Rectal smooth muscle tissue (tissue), 1 donor: ENCODE results near the gene UVRAG.

Experiments used
- H3K27ac ChIP-seq: one replicate; pipeline ENCODE4 v1.7.0; 2013; ENCODE audit warnings: low read depth, low read length, inconsistent platforms
- H3K27me3 ChIP-seq: one replicate; pipeline ENCODE4 v1.7.0; 2013; ENCODE audit warnings: low read length; ENCODE audit not compliant: control insufficient read depth, insufficient read depth
- H3K36me3 ChIP-seq: one replicate; pipeline ENCODE4 v1.7.0; 2013; ENCODE audit warnings: low read length; ENCODE audit not compliant: control insufficient read depth, insufficient read depth
- H3K4me1 ChIP-seq: one replicate; pipeline ENCODE4 v1.7.0; 2013; ENCODE audit warnings: low read length; ENCODE audit not compliant: control insufficient read depth, insufficient read depth
- H3K4me3 ChIP-seq: one replicate; pipeline ENCODE4 v1.7.0; 2013; ENCODE audit warnings: low read length
- H3K9ac ChIP-seq: one replicate; pipeline ENCODE4 v1.7.0; 2013; ENCODE audit warnings: low read length

The UVRAG gene

DNA sequence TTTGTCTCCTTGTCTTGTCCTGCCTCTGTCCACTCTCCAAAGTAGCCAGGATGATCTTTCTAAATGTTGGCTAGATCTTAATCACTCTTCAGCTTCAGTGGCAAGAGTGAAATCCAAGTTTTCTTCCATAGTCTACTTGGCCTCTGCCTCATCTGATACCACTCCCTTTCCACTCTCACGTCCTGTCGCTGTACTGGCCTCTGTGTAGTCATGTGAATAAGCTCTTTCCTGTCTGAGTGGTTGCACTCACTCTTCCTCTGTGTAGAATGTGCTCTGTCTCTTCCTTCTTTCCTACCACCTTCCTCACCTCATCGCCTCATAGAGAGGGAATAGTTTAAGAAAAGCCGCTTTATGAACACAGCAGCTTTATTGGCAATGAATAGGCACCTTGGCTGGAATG, 304.8 kb downstream of the UVRAG start:
- Histone ChIP-seq H3K36me3 (no peaks in the 10 kb centered on the region), H3K4me3 (no peak overlapping the region), H3K9ac (no peak overlapping the region), H3K4me1 (peaks cover 9% of the 10 kb centered on the region), H3K27ac (no peak overlapping the region), H3K27me3 (no peaks in the 10 kb centered on the region)

DNA sequence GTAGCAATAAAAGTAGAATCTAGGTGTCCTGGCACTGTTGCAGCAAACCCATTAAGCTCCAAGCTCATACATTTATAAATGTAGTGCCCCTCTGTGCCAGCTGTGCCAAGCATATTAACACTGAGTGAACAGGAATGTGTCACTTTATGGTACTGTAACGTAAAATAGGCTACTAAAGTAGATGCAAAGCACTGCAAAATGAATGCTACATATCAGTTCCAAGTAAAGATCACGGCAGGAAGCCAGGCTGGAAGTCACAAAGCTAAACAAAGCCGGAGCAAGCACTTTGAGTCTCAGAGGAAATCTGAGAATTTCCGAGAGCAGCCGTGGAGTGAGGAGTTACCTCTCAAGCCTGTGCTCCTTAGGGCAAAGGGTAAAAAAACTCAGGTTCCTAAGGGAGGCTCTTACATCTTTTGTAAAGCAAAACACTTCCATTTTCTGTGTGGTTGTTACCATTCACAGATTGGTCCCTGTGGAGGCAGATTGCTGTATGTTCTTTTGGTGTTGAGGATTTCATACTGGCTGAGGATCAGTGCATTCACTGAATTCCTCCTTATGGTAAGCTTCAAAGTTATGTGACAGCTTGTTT, 305.6 kb downstream of the UVRAG start:
- peaks cover 9% of the 10 kb centered on the region for H3K4me1 ChIP-seq
- peak overlapping the region; percentile 34 for H3K4me3 ChIP-seq
- H3K27ac ChIP-seq: no peak overlapping the region
- H3K9ac ChIP-seq: no peak overlapping the region
- H3K27me3 ChIP-seq: no peaks in the 10 kb centered on the region
- no peaks in the 10 kb centered on the region for H3K36me3 ChIP-seq

DNA sequence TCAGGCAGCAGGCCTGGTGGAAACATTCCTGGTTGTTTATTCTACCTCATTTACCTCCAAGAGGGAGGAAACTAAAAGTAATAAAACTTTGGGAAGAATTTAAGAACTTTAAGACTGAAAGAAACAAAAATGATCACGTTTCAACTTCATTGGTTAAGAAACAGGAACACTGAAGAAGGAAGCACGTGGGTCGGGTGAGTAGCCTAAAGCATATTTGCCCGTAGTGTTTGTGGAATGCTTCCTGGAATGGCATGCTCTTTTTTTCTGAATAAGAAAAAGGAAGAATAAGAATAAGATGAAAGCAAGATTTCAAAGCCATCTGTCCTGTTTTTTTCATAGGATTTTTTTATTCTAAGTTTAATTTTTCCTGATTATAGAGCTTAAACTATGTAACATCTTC, 308.2 kb downstream of the UVRAG start:
- no peak overlapping the region for H3K27ac ChIP-seq

DNA sequence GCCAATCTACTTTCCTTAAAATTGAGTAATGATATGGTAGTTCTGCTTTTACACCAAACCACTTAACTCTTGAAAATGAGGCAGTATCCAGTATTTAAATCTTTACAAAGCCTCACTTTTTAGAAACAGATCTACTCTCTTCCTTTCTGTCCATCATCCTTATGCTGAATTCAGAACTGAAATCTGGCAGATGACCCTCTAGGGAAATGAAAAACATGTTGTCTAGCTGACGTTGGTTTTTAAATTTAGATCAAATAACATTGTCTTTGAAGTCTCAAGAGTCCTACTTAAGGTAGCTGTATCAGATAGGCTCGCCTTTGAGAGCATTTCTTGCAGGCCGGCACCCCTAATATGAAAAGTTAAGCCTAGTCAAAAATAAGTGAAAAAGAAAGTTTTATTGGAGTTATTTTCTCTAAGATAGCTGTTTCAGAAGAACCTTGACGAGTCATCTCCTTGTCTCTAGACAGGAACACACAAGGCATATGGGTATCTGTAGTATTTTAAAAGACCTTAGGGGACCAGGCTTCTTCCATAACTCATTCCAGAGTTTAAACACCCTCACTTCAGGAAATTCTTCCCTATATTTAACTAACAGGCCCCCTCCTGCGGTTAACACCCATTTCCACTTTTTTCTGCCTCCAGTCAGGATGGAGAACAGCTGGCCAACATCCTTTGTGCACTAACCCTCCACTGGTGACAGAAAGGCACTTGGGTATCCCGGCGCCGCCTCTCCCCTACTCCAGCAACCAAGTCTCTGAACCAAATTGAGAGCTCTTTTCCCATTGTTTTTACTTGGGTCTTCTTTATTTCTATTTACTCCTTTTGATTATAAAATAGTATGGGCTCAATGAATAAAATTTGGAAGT, 310.1 kb downstream of the UVRAG start:
- no peak overlapping the region for H3K9ac ChIP-seq
- peaks cover 9% of the 10 kb centered on the region for H3K4me1 ChIP-seq
- H3K4me3 ChIP-seq: no peak overlapping the region
- H3K27ac ChIP-seq: no peak overlapping the region
- H3K27me3 ChIP-seq: no peaks in the 10 kb centered on the region
- H3K36me3 ChIP-seq: no peaks in the 10 kb centered on the region

More for the DNA sequence above, 308.2 kb downstream of the UVRAG start:
- H3K4me1 ChIP-seq: peaks cover 9% of the 10 kb centered on the region
- no peak overlapping the region for H3K4me3 ChIP-seq
- no peak overlapping the region for H3K9ac ChIP-seq
- no peaks in the 10 kb centered on the region for H3K27me3 ChIP-seq
- H3K36me3 ChIP-seq: no peaks in the 10 kb centered on the region

DNA sequence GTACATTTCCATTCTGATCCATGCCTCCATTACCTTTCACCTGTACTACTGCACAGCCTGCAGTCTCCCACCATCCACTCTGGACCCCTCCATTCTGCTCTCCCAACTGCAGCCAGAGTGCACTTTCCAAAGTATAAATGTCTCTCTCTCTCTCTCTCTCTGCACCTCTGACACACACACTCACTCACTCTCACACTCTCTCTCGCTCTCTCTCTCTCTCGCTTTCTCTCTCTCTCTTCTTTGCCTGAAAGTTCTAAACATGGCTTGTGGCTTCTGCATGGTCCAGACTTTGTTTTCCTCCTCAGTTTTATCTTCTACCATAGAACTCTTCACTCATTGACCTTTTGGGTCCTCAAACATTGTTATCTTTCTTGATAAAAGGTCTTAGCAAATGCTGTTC, 314.7 kb downstream of the UVRAG start:
- H3K4me1 ChIP-seq: peaks cover 6% of the 10 kb centered on the region
- H3K4me3 ChIP-seq: no peak overlapping the region
- no peaks in the 10 kb centered on the region for H3K36me3 ChIP-seq
- no peaks in the 10 kb centered on the region for H3K27me3 ChIP-seq
- H3K27ac ChIP-seq: no peak overlapping the region
- H3K9ac ChIP-seq: no peak overlapping the region

DNA sequence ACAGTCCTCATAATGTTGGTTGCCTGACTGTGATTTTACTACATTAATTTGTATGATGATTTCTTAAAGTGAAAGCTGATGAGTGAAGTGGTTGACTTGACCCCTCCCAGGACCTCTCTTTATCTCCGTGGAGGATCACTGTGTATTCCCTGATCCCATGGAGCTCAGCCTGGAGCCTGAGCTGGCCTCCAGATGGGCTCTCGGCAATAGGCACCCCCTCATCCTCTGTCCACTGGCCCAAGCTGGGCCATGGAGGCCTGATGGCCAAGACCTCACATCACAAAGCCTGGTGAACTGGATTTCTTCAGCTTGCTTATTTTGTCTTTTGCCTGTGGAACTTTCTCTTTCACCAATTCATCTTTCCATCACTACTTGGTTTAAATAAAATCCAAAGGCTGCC, 316.1 kb downstream of the UVRAG start:
- H3K9ac ChIP-seq: no peak overlapping the region
- no peaks in the 10 kb centered on the region for H3K27me3 ChIP-seq
- peaks cover 6% of the 10 kb centered on the region for H3K4me1 ChIP-seq
- no peaks in the 10 kb centered on the region for H3K36me3 ChIP-seq
- no peak overlapping the region for H3K27ac ChIP-seq
- no peak overlapping the region for H3K4me3 ChIP-seq

DNA sequence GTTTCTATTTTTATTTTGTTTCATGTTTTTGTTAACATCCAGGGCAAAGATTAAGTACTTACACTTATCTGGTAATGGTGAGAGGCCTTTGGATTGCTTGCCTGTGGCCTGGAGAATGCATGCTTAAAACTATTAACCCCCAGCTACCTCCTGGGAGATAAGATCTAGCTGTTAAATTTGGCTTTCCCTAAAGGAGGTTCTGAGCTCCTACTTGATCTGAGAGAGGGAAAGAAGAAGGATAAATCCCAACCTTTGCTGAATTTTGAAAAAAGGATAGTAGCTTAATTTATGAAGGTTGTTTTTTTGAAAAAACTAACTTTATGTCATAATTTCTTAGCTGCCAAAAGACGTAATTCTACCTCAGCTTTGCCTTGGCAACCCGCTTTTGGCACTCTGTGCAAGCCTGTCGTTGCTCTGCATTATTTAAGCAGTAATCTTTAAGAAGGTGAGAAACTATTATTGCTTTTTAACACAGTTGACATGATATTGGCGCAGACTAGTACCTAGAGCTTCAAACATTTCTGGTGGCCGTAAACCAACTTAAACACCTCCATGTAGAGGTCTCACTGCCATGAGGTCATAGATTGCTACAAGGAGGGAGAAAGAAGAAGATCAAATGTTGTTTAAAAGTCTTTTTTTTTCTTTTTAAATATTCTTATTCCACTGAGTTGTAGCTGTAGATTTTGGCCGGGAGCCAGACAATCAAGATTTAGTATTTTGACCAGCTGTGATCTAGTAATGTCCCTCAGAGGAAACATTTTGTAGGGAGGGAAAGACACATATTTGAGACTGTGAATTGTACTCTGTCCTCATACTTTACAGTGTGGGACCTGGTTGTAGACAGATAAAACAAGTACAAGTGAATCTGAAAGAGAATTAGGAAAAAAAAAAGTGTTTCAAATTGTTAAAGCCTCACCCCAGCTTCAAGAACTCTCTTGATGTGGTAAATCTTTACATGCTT, 316.9 kb downstream of the UVRAG start:
- H3K4me3 ChIP-seq: no peak overlapping the region
- no peaks in the 10 kb centered on the region for H3K36me3 ChIP-seq
- peaks cover 6% of the 10 kb centered on the region for H3K4me1 ChIP-seq
- H3K27ac ChIP-seq: no peak overlapping the region
- H3K27me3 ChIP-seq: no peaks in the 10 kb centered on the region
- H3K9ac ChIP-seq: no peak overlapping the region

DNA sequence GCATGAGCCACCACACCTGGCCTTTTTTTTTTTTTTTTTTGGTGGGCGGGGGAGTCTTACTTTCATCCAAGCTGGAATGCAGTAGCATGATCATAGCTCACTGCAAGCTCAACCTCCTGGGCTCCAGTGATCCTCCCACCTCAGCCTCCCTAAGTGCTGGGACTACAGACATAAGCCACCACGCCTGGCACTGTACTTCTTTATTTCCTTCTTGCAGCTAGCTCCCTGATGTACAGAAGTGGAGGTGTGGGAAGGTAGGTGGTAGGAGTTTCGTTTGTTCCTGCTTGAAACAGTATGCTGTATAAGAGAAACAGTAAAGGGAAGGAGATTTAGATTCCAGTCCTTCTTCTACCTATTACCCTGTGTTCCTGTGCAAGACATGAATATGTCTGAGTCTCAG, 319.2 kb downstream of the UVRAG start:
- Histone ChIP-seq H3K36me3 (no peaks in the 10 kb centered on the region), H3K27me3 (no peaks in the 10 kb centered on the region), H3K9ac (no peak overlapping the region), H3K4me1 (peaks cover 6% of the 10 kb centered on the region), H3K4me3 (no peak overlapping the region), H3K27ac (no peak overlapping the region)

DNA sequence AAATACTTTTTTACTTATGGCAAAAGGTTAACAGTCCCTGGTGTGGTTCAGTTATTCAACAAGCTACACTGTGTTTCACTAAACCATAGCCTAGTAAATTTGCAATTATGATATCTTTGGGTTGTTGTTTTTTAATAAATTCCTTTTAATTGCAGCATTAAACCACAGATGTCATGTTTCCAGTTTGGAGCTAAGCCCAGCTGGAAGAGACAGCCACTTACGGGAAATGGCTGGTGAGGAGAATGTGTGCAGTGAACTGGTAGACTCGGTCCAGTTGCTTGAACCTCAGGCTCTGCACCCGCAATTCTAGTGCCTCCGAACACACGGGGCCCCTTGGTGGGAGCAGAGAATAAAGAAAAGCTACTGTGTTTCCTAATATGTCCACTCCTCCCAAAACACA, 320.5 kb downstream of the UVRAG start:
- H3K4me1 ChIP-seq: peaks cover 6% of the 10 kb centered on the region
- H3K9ac ChIP-seq: no peak overlapping the region
- no peak overlapping the region for H3K4me3 ChIP-seq
- no peaks in the 10 kb centered on the region for H3K36me3 ChIP-seq
- H3K27ac ChIP-seq: no peak overlapping the region
- H3K27me3 ChIP-seq: no peaks in the 10 kb centered on the region

DNA sequence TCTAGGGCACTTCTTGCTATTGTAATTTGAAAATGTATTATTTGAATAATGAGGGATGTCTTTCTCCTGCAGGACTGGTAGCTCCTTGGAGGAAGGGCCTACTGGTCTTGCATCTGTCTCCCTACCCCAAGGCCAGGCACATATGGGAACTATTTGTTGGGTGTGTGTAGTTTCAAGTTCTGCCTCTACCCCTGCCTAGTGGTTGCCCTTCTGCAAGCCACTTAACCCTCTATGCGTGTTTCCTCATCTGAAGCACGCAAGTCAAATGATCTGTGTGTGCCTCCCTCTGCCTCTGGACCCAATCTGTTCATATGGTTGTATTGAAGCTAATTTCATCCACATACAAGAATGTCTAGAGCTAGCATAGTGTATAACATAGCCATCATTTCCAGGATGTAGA, 324.3 kb downstream of the UVRAG start:
- Histone ChIP-seq H3K27ac (no peak overlapping the region), H3K4me1 (no peaks in the 10 kb centered on the region), H3K4me3 (no peak overlapping the region), H3K36me3 (peaks cover 6% of the 10 kb centered on the region), H3K9ac (no peak overlapping the region), H3K27me3 (no peaks in the 10 kb centered on the region)

DNA sequence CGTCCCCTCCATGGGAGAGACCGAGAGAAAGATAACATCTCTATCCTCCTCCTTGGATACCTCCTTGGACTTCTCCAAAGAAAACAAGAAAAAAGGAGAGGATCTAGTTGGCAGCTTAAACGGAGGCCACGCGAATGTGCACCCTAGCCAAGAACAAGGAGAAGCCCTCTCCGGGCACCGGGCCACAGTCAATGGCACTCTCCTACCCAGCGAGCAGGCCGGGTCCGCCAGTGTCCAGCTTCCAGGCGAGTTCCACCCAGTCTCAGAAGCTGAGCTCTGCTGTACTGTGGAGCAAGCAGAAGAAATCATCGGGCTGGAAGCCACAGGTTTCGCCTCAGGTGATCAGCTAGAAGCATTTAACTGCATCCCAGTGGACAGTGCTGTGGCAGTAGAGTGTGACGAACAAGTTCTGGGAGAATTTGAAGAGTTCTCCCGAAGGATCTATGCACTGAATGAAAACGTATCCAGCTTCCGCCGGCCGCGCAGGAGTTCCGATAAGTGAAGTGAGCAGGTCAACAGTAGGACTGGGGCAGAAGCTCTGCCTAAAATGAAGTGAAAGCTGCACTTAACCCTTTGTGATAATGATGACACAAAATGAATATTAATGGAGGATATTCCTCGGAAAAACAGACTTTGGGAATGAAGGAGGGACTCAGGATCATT, 326.0 kb downstream of the UVRAG start:
- no peak overlapping the region for H3K27ac ChIP-seq
- H3K27me3 ChIP-seq: no peaks in the 10 kb centered on the region
- peaks cover 6% of the 10 kb centered on the region for H3K36me3 ChIP-seq

More for the DNA sequence above, 326.0 kb downstream of the UVRAG start:
- Histone ChIP-seq H3K4me3 (no peak overlapping the region), H3K4me1 (no peaks in the 10 kb centered on the region), H3K9ac (no peak overlapping the region)
